Measurements from ENCODE around the gene LDB3. TPM values are rescaled to one million over a fixed set of nuclear protein-coding genes. Genes with fewer than 3 reads are reported as not detected.

Gene LDB3, protein sequence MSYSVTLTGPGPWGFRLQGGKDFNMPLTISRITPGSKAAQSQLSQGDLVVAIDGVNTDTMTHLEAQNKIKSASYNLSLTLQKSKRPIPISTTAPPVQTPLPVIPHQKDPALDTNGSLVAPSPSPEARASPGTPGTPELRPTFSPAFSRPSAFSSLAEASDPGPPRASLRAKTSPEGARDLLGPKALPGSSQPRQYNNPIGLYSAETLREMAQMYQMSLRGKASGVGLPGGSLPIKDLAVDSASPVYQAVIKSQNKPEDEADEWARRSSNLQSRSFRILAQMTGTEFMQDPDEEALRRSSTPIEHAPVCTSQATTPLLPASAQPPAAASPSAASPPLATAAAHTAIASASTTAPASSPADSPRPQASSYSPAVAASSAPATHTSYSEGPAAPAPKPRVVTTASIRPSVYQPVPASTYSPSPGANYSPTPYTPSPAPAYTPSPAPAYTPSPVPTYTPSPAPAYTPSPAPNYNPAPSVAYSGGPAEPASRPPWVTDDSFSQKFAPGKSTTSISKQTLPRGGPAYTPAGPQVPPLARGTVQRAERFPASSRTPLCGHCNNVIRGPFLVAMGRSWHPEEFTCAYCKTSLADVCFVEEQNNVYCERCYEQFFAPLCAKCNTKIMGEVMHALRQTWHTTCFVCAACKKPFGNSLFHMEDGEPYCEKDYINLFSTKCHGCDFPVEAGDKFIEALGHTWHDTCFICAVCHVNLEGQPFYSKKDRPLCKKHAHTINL
- 92.0 TPM for total RNA-seq (ENCODE audit: unreplicated experiment)
- long read RNA-seq, partial matches to known transcripts: 4 of 25 reads
- long read RNA-seq, other reads (novel, unspliced or antisense): 20 of 25 reads

DNA sequence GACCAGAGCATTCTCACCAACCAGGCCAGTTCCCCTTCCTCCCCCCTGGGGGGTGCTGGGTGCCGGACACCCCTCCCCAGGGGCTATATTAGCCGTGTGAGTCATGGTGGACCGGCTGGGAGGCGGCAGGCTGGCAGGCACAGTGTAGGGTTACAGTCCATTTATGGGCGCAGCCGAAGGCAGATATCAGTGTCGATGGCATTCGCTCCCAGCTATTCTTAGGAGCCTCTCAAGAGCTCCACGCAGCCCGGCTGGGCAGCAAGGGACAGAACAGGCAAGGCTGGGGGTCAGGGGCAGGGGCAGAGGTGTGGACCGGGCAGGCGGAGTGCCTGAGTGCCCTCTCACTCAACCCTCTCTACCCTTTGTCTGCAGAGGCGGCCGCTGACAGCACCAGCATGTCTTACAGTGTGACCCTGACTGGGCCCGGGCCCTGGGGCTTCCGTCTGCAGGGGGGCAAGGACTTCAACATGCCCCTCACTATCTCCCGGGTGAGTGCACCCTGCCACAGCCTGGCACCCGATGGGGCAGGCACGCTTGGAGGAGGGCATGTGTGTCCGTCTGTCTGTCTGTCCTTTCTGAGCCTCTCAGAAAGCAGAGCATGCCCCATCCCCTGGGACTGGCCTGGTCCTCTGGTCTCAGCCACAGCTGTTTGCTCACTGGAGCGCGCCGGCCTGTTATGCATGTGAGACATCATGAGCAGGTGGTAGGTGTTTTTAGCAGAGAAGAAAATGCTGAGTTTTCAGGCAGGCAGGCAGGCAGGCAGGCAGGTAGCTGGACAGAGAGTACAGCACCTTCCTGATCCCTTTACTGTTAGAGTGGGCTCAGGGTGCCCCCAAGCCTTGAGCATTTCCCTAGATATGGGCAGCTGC, at the start of gene LDB3:
Gene LDB3, plus strand, starts transcription at position 215 of the 869 bp plus-strand sequence. Its CDS starts 181 bp downstream, at position 396.
- H3K9me3 Mint-ChIP-seq (ENCODE audit: unreplicated experiment): peaks cover 33% of the 10 kb centered on the region
- peaks cover 33% of the 10 kb centered on the region for H3K27me3 Mint-ChIP-seq (ENCODE audit: unreplicated experiment)
- H3K36me3 Mint-ChIP-seq (ENCODE audit: unreplicated experiment): no peaks in the 10 kb centered on the region
- peaks cover 65% of the 10 kb centered on the region for H3K4me1 Mint-ChIP-seq (ENCODE audit: low read depth, unreplicated experiment)
- H3K4me3 Mint-ChIP-seq (ENCODE audit: unreplicated experiment): peak within 1 kb of the TSS; percentile 78
- TF ChIP-seq, protein P1, sequence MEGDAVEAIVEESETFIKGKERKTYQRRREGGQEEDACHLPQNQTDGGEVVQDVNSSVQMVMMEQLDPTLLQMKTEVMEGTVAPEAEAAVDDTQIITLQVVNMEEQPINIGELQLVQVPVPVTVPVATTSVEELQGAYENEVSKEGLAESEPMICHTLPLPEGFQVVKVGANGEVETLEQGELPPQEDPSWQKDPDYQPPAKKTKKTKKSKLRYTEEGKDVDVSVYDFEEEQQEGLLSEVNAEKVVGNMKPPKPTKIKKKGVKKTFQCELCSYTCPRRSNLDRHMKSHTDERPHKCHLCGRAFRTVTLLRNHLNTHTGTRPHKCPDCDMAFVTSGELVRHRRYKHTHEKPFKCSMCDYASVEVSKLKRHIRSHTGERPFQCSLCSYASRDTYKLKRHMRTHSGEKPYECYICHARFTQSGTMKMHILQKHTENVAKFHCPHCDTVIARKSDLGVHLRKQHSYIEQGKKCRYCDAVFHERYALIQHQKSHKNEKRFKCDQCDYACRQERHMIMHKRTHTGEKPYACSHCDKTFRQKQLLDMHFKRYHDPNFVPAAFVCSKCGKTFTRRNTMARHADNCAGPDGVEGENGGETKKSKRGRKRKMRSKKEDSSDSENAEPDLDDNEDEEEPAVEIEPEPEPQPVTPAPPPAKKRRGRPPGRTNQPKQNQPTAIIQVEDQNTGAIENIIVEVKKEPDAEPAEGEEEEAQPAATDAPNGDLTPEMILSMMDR (IDR thresholded peaks at IDR 0.05; ENCODE audit: partially characterized antibody, unreplicated experiment): no peak
- peak; percentile 77 for DNase-seq
- H3K27ac Mint-ChIP-seq (ENCODE audit: unreplicated experiment): peak within 1 kb of the TSS; percentile 94

GRCh38 chr10:86628311-86628710, 40.0 kb upstream of the LDB3 start:
- Mint-ChIP-seq H3K27ac (ENCODE audit: unreplicated experiment) (no peak overlapping the region), H3K36me3 (ENCODE audit: unreplicated experiment) (no peaks in the 10 kb centered on the region), H3K4me3 (ENCODE audit: unreplicated experiment) (no peak overlapping the region), H3K9me3 (ENCODE audit: unreplicated experiment) (peaks cover 3% of the 10 kb centered on the region), H3K4me1 (ENCODE audit: low read depth, unreplicated experiment) (no peaks in the 10 kb centered on the region), H3K27me3 (ENCODE audit: unreplicated experiment) (peaks cover 3% of the 10 kb centered on the region)
- TF ChIP-seq, protein P1 (IDR thresholded peaks at IDR 0.05; ENCODE audit: partially characterized antibody, unreplicated experiment): no peak
- no peak for DNase-seq

DNA sequence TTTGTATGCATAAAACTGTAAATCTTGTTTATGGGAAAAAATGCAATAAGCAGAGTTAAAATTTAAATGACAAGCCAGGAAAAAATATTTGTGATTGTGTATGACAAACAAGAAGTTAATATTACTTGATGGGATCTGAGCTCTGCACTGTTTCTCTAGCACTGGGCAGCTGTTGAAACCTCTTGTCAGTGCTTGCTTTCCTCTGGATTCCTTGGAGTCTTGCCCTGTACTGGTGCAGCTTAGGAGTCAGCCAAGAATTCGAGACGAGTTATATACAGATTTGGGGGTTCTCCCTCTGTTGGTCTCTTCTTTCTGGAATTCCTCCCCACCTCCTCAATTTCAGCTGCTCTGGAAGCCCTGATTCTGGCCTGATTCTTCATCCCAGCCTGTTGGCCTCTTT, 38.2 kb upstream of the LDB3 start:
- H3K36me3 Mint-ChIP-seq (ENCODE audit: unreplicated experiment): no peaks in the 10 kb centered on the region
- peaks cover 3% of the 10 kb centered on the region for H3K9me3 Mint-ChIP-seq (ENCODE audit: unreplicated experiment)
- no peak overlapping the region for H3K27ac Mint-ChIP-seq (ENCODE audit: unreplicated experiment)
- TF ChIP-seq, protein P1 (IDR thresholded peaks at IDR 0.05; ENCODE audit: partially characterized antibody, unreplicated experiment): no peak
- no peaks in the 10 kb centered on the region for H3K4me1 Mint-ChIP-seq (ENCODE audit: low read depth, unreplicated experiment)
- no peak for DNase-seq
- H3K4me3 Mint-ChIP-seq (ENCODE audit: unreplicated experiment): no peak overlapping the region
- H3K27me3 Mint-ChIP-seq (ENCODE audit: unreplicated experiment): peaks cover 3% of the 10 kb centered on the region

- no peak overlapping the region for H3K27ac Mint-ChIP-seq (ENCODE audit: unreplicated experiment)
- H3K4me1 Mint-ChIP-seq (ENCODE audit: low read depth, unreplicated experiment): no peaks in the 10 kb centered on the region
- peak overlapping the region; percentile 65 for H3K4me3 Mint-ChIP-seq (ENCODE audit: unreplicated experiment)
- DNase-seq: peak; percentile 77
- H3K36me3 Mint-ChIP-seq (ENCODE audit: unreplicated experiment): no peaks in the 10 kb centered on the region
- peaks cover 3% of the 10 kb centered on the region for H3K9me3 Mint-ChIP-seq (ENCODE audit: unreplicated experiment)
- TF ChIP-seq, protein P1 (IDR thresholded peaks at IDR 0.05; ENCODE audit: partially characterized antibody, unreplicated experiment): peak; percentile 32
- peaks cover 3% of the 10 kb centered on the region for H3K27me3 Mint-ChIP-seq (ENCODE audit: unreplicated experiment)
These were observed 36.1 kb upstream of the LDB3 start for GRCh38 chr10:86632009-86632800.

All from glutamatergic neuron (in vitro differentiated cells).